Upper lobe of left lung (tissue), 6 donors: Measurements from ENCODE around the gene HELT. TPM values are rescaled to one million over a fixed set of nuclear protein-coding genes. Genes with fewer than 3 reads are reported as not detected.
"Not testable (repeated sequence)": the region's sequence is repeated elsewhere in the genome, so short reads cannot be mapped to it uniquely, and the experiment has no call there.

ENCODE experiments used
- ATAC-seq, 2 donors: fragments of 200-7000 bp; cut with Tn5 transposase; one replicate each; pipeline ENCODE4 v1.9.1; 2022; ENCODE audit warnings: mild to moderate bottlenecking in 2 of 2, moderate library complexity in 2 of 2; ENCODE audit not compliant: low FRiP score in 2 of 2
- DNase-seq, 2 donors: peaks; one replicate each; pipeline ENCODE4 v3.0.0-alpha.2; 2019 to 2020
- H3K27ac ChIP-seq, 4 donors: fragments of 200-600 bp; sonication (generic); one replicate each; pipeline ENCODE4 v1.5.1; 2016 to 2019
- H3K27me3 ChIP-seq, 4 donors: fragments of 200-600 bp; sonication (generic); one replicate each; pipeline ENCODE4 v1.5.1; 2017 to 2019
- H3K36me3 ChIP-seq, 4 donors: fragments of 200-600 bp; sonication (generic); one replicate each; pipeline ENCODE4 v1.5.1; 2016 to 2019
- H3K4me1 ChIP-seq, 4 donors: fragments of 200-600 bp; sonication (generic); one replicate each; pipeline ENCODE4 v1.5.1; 2018 to 2019
- H3K4me3 ChIP-seq, 4 donors: fragments of 200-600 bp; sonication (generic); one replicate each; pipeline ENCODE4 v1.5.1; 2017 to 2019; ENCODE audit warnings: mild to moderate bottlenecking in 2 of 4, moderate library complexity in 1 of 4
- H3K9me3 ChIP-seq, 4 donors: fragments of 200-600 bp; sonication (generic); one replicate each; pipeline ENCODE4 v1.5.1; 2018 to 2019
- CTCF ChIP-seq, 6 experiments: fragments of 450-650 bp in 4 of 6; fragments of 200-600 bp in 2 of 6; sonication (generic) in 2 of 6; IDR thresholded peaks; one replicate each; pipeline ENCODE4 v1.5.1; 2016 to 2019; ENCODE audit warnings: antibody characterized with exemption in 6 of 6
- EP300 ChIP-seq, 4 donors: sonication (generic); formaldehyde crosslinking; IDR thresholded peaks; one replicate each; pipeline ENCODE4 v1.5.1; 2017; ENCODE audit warnings: antibody characterized with exemption in 4 of 4, control low read depth in 2 of 4
- POLR2A ChIP-seq, 4 donors: fragments of 450-650 bp; IDR thresholded peaks; one replicate each; pipeline ENCODE4 v1.5.1; 2016 to 2017; ENCODE audit warnings: antibody characterized with exemption in 4 of 4, mild to moderate bottlenecking in 2 of 4
- POLR2AphosphoS5 ChIP-seq, 2 donors: sonication (generic); formaldehyde crosslinking; IDR thresholded peaks; one replicate each; pipeline ENCODE4 v1.5.1; 2017; ENCODE audit warnings: antibody characterized with exemption in 2 of 2
- WGBS, 2 donors: methylation state at CpG; one replicate each; pipeline ENCODE4 v1.1.5; 2017 to 2018; 5-methylcytosine and 5-hydroxymethylcytosine counted together
- total RNA-seq, 6 donors: library from RNA; depleted of rRNA in 4 of 6; stranded (reverse); fragments of >200 nt in 4 of 6; gene quantifications; one replicate each; pipeline versions ENCODE4 v1.1.0 to v1.2.1, GENCODE V29; 2016 to 2021
- donor health status: DM: no; HTN: no; CAD: no; lungs with moderate emphysema.
- donor health status: DM: no; HTN: yes; CAD: no; lungs with severe emphysema.

The HELT gene
- total RNA-seq, 6 donors from 2014 or later = 1.3 to 1.6 TPM; not detected in 4

- no peak for TF ChIP-seq CTCF (IDR thresholded peaks at IDR 0.05)
- no peak for TF ChIP-seq POLR2AphosphoS5 (IDR thresholded peaks at IDR 0.05)
- TF ChIP-seq EP300 (IDR thresholded peaks at IDR 0.05) = no peak
- no peak for TF ChIP-seq POLR2A (IDR thresholded peaks at IDR 0.05)
- WGBS, 2 donors = 80 to 84% methylated on average over 13 of the region's 13 CpGs
- no peaks in the 10 kb centered on the region for H3K9me3 ChIP-seq
- no peaks in the 10 kb centered on the region for H3K36me3 ChIP-seq
- H3K4me3 ChIP-seq = no peak overlapping the region
- DNase-seq (no peak), ATAC-seq (peak in 1 of 2 donors; percentile 62)
- no peak overlapping the region for H3K27ac ChIP-seq
- H3K4me1 ChIP-seq = peaks cover 6 to 9% (median 7%) of the 10 kb centered on the region in 4 donors
- no peaks in the 10 kb centered on the region for H3K27me3 ChIP-seq
These were observed 30.7 kb upstream of the HELT start for GRCh38 chr4:184987493-184988031.

GRCh38 chr4:184988611-184989010 lies 29.7 kb upstream of the HELT start:
- WGBS, 2 donors = 75 to 83% methylated on average over 6 to 8 of the region's 8 CpGs
- no peaks in the 10 kb centered on the region for H3K9me3 ChIP-seq
- no peak for ATAC-seq

GRCh38 chr4:184989283-184989682 lies 29.0 kb upstream of the HELT start:
- H3K4me1 ChIP-seq, DNase-seq, H3K27me3 ChIP-seq, H3K4me3 ChIP-seq, H3K9me3 ChIP-seq, H3K36me3 ChIP-seq, ATAC-seq, H3K27ac ChIP-seq: not testable (repeated sequence)
- WGBS, 2 donors = 80 to 87% methylated on average over 15 of the region's 15 CpGs

More at GRCh38 chr4:184988611-184989010, 29.7 kb upstream of the HELT start:
- Histone ChIP-seq H3K4me1 (peaks cover 4% of the 10 kb centered on the region in 4 donors), H3K27ac (no peak overlapping the region), H3K4me3 (no peak overlapping the region), H3K36me3 (no peaks in the 10 kb centered on the region), H3K27me3 (no peaks in the 10 kb centered on the region)
- no peak for DNase-seq
- TF ChIP-seq CTCF (IDR thresholded peaks at IDR 0.05) (no peak), POLR2AphosphoS5 (IDR thresholded peaks at IDR 0.05) (no peak), EP300 (IDR thresholded peaks at IDR 0.05) (no peak), POLR2A (IDR thresholded peaks at IDR 0.05) (no peak)

- not testable (repeated sequence) for ATAC-seq, H3K4me3 ChIP-seq
- WGBS, 2 donors = 97% methylated on average over 13 of the region's 34 CpGs; no CpG with 5 or more reads in 1 of the 2 donors
These were observed 28.2 kb upstream of the HELT start for GRCh38 chr4:184990131-184990530.

GRCh38 chr4:184991860-184992259 lies 26.4 kb upstream of the HELT start:
- 77 to 82% methylated on average over 6 of the region's 6 CpGs for WGBS, 2 donors
- no peaks in the 10 kb centered on the region for H3K4me1 ChIP-seq
- H3K36me3 ChIP-seq = no peaks in the 10 kb centered on the region
- no peaks in the 10 kb centered on the region for H3K27me3 ChIP-seq
- no peak overlapping the region for H3K4me3 ChIP-seq
- DNase-seq = no peak
- TF ChIP-seq EP300 (IDR thresholded peaks at IDR 0.05) (no peak), POLR2AphosphoS5 (IDR thresholded peaks at IDR 0.05) (no peak), POLR2A (IDR thresholded peaks at IDR 0.05) (no peak)
- ATAC-seq = no peak
- no peak overlapping the region for H3K27ac ChIP-seq
- no peaks in the 10 kb centered on the region for H3K9me3 ChIP-seq

More at GRCh38 chr4:184990131-184990530, 28.2 kb upstream of the HELT start:
- H3K4me1 ChIP-seq, H3K27me3 ChIP-seq, H3K36me3 ChIP-seq, H3K9me3 ChIP-seq, H3K27ac ChIP-seq: not testable (repeated sequence)
- DNase-seq = peak in 1 of 2 donors; percentile 73

GRCh38 chr4:184992422-184992821 lies 25.9 kb upstream of the HELT start:
- no peaks in the 10 kb centered on the region for H3K27me3 ChIP-seq
- H3K36me3 ChIP-seq = no peaks in the 10 kb centered on the region
- TF ChIP-seq POLR2AphosphoS5 (IDR thresholded peaks at IDR 0.05) = no peak
- no peak for TF ChIP-seq CTCF (IDR thresholded peaks at IDR 0.05)
- TF ChIP-seq POLR2A (IDR thresholded peaks at IDR 0.05) = no peak
- TF ChIP-seq EP300 (IDR thresholded peaks at IDR 0.05) = no peak
- no peak overlapping the region for H3K4me3 ChIP-seq
- H3K9me3 ChIP-seq = no peaks in the 10 kb centered on the region
- WGBS, 2 donors = 83 to 89% methylated on average over 15 of the region's 15 CpGs
- peak in 1 of 2 donors; percentile 39 for DNase-seq
- no peaks in the 10 kb centered on the region for H3K4me1 ChIP-seq
- no peak overlapping the region for H3K27ac ChIP-seq
- ATAC-seq = no peak
